ENCODE data around the gene LHFPL6.

Gene LHFPL6

DNA sequence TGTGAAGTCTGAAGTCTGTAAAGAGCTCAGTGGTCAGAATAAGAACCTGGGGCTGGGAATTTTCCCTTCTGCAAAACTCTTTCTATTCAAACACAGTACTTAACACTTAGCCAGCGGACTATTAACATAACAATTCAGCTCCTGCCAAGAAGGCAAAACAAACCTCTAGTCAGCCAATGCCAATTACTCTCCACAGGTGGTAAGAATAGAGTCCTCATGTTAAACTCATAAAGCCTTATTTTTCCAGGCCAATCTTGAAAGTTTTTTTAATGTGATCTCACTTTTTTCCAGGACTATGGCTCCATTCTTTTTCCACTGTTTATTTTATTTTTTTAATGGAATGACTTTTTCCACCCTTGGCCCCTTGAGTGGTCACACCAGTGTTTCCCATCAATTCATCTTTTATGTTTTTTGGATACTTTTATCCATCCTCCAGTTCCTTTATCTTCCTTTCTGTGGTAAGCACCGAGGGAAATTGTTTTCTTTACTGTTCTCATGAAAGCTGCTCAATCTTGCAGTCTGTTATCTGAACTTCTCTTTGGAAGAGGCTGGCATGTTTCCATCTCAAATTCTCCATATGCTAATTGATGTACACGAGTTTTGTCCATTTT is 217.3 kb downstream of the LHFPL6 start:
- H3K27ac Mint-ChIP-seq = no peak overlapping the region
- no peaks in the 10 kb centered on the region for H3K4me1 Mint-ChIP-seq (ENCODE audit: low read depth)
- no peak for DNase-seq
- no peaks in the 10 kb centered on the region for H3K9me3 Mint-ChIP-seq
- H3K27me3 Mint-ChIP-seq = peaks cover 10% of the 10 kb centered on the region
- no peaks in the 10 kb centered on the region for H3K36me3 Mint-ChIP-seq (ENCODE audit: low read depth)
- no peak overlapping the region for H3K4me3 Mint-ChIP-seq

DNA sequence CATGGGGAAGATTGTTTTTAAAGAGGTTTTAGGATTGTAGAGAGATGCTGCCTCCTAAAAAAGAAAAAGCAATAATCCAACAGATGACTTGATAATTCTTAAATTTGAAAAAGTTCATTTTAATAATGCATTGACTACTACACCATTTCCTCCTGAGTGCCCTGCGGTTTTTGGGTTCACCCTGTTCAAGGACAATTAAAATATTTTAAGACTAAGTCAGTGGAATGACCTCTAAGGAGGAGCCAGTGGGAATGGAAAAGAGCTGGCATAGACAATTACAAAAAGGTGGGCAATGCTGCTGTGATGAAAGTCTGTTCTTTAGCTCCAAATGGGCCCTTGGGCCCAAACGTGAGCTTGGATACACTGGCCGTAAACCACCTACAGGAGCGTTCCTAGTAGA is 217.8 kb downstream of the LHFPL6 start:
- Mint-ChIP-seq H3K36me3 (ENCODE audit: low read depth) (no peaks in the 10 kb centered on the region), H3K9me3 (no peaks in the 10 kb centered on the region)
- no peak for DNase-seq

DNA sequence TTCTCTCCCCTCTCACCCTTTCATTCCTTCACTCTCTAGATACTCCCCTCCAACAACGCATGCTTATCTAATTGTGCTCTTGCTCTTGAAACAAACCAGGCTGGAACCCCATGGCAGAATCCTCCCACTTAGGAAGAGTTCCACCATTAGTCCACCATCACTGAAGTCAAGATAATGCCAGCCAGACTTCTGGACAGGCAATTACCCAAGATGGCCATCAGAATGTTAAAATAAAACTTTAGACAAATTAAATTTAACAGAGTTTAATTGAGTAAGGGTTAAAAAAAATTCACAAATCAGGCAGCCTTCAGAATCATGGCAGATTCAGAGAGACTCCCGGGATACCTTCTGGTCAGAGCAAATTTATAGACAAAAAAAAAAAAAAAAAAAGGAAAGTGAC is 221.5 kb downstream of the LHFPL6 start:
- H3K36me3 Mint-ChIP-seq (ENCODE audit: low read depth) = no peaks in the 10 kb centered on the region
- no peaks in the 10 kb centered on the region for H3K4me1 Mint-ChIP-seq (ENCODE audit: low read depth)
- H3K9me3 Mint-ChIP-seq = no peaks in the 10 kb centered on the region
- no peak for DNase-seq
- no peak overlapping the region for H3K27ac Mint-ChIP-seq
- H3K4me3 Mint-ChIP-seq = no peak overlapping the region
- H3K27me3 Mint-ChIP-seq = peaks cover 4% of the 10 kb centered on the region

More for the DNA sequence above, 217.8 kb downstream of the LHFPL6 start:
- peaks cover 10% of the 10 kb centered on the region for H3K27me3 Mint-ChIP-seq
- H3K4me1 Mint-ChIP-seq (ENCODE audit: low read depth) = no peaks in the 10 kb centered on the region
- no peak overlapping the region for H3K4me3 Mint-ChIP-seq
- H3K27ac Mint-ChIP-seq = no peak overlapping the region

DNA sequence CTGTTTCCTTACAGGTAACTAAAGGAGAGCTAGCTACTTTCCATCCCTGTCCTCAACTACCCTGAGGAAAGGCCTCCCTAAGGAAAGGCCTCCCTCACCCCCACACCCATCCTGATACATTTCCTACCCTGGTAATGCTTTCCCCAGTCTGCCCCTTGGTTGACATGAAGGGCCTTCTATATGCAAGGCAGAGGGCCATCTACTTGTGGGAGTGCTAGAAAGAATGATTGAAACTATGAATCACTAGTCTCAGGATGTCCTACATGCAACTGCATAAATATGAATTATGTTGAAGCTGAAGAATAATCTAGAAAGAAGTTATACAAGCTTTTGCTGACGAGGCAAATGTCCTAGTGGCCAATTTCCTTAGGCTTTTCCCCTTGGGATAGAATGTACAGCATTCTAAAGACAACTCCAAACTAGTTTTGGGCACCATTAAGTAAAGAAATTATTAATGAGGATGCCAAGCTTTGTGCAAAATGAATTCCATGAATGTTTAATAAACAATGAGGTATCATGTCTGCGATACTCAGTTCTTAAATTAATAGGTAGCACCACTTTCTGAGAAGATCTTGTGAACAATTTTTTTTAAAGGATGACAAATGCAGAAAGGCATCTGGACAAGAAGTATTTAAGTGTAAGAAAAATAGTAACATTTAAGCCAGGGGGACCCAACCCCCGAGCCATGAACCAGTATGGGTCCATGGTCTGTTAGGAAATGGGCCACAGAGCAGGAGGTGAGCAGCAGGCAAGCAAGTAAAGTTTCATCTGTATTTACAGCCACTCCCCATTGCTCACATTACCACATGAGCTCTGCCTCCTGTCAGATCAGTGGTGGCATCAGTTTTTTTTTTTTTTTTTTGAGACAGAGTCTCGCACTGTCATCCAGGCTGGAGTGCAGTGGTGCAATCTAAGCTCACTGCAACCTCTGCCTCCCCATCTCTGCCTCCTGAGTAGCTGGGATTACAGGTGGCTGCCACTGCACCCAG is 223.0 kb downstream of the LHFPL6 start:
- Mint-ChIP-seq H3K4me3 (no peak overlapping the region), H3K9me3 (no peaks in the 10 kb centered on the region), H3K27me3 (peaks cover 3% of the 10 kb centered on the region), H3K4me1 (ENCODE audit: low read depth) (no peaks in the 10 kb centered on the region), H3K27ac (no peak overlapping the region), H3K36me3 (ENCODE audit: low read depth) (no peaks in the 10 kb centered on the region)
- no peak for DNase-seq

DNA sequence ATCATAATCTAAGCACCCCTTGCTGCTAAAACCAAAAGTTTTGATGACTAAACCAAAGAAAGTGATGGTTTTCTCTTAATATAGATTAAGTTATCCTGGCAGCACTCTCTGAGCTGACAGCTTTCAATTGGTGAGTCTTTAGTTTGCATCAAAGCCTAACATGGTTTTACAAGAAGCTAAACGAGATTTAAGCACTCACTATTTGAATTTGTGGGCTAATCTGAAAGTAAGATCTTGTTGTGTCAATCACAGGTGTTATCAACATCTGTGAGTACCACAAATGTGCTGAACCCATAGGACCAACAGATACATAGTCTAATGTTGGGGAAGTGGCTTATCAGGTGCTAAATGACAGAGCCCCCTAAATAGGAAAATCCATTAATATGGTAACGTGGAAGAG is 223.9 kb downstream of the LHFPL6 start:
- Mint-ChIP-seq H3K36me3 (ENCODE audit: low read depth) (no peaks in the 10 kb centered on the region), H3K4me1 (ENCODE audit: low read depth) (no peaks in the 10 kb centered on the region), H3K27me3 (peaks cover 3% of the 10 kb centered on the region), H3K9me3 (no peaks in the 10 kb centered on the region), H3K27ac (no peak overlapping the region), H3K4me3 (no peak overlapping the region)
- no peak for DNase-seq

DNA sequence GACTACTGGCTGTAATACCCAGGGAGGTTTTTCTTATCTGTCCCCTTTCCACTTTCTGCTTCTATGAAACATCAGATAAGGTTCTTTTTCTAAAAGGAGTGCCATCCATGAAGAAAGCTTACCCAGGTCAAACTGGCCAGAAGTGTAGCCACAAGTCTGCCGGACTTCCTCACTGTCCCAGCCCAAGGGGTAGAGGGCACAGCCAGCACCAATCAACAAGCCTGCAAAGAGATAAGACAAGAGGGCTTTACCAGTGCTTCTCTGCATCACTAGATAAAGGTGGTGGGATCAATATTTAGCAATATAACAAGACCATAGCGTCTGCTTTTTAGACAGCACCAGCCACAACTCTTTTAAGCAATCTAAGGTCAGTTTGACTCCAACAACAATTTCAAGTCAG is 224.7 kb downstream of the LHFPL6 start:
- H3K27me3 Mint-ChIP-seq = peaks cover 3% of the 10 kb centered on the region
- H3K27ac Mint-ChIP-seq = no peak overlapping the region
- DNase-seq = no peak
- H3K4me1 Mint-ChIP-seq (ENCODE audit: low read depth) = no peaks in the 10 kb centered on the region
- H3K36me3 Mint-ChIP-seq (ENCODE audit: low read depth) = no peaks in the 10 kb centered on the region
- no peak overlapping the region for H3K4me3 Mint-ChIP-seq
- no peaks in the 10 kb centered on the region for H3K9me3 Mint-ChIP-seq

DNA sequence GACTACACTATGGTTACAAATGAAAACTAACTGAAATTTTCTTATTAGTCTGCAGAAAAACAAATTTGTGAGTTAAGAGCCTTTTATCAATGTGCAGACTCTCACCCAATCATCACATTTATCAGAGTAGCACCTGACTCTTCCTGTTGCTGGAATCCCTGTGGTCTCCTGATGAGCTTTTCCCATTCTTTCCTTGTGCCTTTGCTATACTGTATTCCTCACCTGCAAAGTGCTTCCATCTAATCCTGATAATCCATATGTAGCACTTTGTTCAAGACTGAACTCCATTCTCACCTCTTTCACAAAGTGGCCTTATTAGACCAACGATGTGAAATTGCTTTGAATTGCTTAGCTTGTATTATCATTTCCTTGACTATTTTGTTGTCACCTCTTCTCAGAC is 225.3 kb downstream of the LHFPL6 start:
- H3K4me3 Mint-ChIP-seq = no peak overlapping the region
- H3K4me1 Mint-ChIP-seq (ENCODE audit: low read depth) = no peaks in the 10 kb centered on the region
- no peaks in the 10 kb centered on the region for H3K27me3 Mint-ChIP-seq
- H3K36me3 Mint-ChIP-seq (ENCODE audit: low read depth) = no peaks in the 10 kb centered on the region
- no peak overlapping the region for H3K27ac Mint-ChIP-seq
- no peak for DNase-seq
- H3K9me3 Mint-ChIP-seq = no peaks in the 10 kb centered on the region

DNA sequence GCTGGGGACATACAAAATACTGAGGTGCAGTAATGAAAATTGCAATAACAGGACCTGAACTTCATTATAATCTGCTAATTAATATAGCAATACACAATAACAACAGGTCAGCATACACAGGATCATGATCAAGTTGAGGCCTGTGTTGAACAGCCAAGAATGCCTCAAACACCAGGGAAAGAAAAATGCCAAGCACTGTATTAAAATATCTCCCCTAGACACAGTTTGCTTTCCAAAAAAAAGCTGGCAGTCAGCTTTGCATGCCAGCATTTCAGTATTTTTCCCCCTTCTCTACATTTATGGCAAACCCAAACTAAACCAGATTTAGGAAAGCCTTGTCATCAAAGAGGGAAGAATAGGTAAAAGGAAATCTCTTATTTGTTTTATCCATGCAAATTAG is 226.9 kb downstream of the LHFPL6 start:
- Mint-ChIP-seq H3K9me3 (no peaks in the 10 kb centered on the region), H3K27ac (no peak overlapping the region), H3K36me3 (ENCODE audit: low read depth) (no peaks in the 10 kb centered on the region), H3K4me3 (no peak overlapping the region), H3K27me3 (no peaks in the 10 kb centered on the region), H3K4me1 (ENCODE audit: low read depth) (no peaks in the 10 kb centered on the region)
- no peak for DNase-seq

DNA sequence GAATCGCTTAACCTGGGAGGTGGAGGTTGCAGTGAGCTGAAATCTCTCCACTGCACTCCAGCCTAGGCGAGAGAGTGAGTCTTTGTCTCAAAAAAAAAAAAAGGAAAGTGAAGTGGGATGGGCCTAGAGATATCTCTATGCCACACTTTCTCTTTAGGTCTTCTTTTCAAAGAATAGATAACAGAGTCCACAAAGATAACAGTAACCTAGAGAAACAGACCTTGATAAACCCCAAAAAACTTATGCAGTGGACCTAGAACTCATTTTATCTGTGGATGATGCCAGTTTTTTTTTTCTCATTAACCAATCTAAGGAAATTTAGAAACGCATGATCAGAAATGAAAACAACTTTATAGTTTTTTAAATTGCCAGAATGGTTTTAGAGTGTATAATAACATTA is 227.4 kb downstream of the LHFPL6 start:
- DNase-seq = no peak
- Mint-ChIP-seq H3K4me1 (ENCODE audit: low read depth) (no peaks in the 10 kb centered on the region), H3K4me3 (no peak overlapping the region), H3K27me3 (no peaks in the 10 kb centered on the region), H3K9me3 (no peaks in the 10 kb centered on the region), H3K27ac (no peak overlapping the region), H3K36me3 (ENCODE audit: low read depth) (no peaks in the 10 kb centered on the region)

DNA sequence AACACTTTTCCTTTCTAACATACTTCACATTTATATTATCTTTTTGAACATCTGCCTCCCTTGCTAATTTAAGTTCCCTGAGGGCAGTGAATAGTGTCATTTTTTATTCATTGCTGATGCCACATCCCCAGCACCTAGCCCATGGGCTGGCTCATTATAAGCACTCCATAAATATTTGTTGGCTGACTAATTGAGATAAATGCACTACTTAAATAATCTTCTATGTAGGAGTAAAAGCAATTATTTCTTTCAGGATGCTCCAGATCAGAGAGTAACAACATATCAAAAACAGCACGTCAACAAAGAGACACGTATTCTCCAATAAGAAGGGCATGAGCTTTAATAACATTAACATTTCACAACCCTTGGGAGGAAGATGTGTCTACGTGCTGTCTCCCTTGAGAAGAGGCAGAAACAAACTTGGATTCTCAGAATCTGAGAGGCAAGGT is 228.2 kb downstream of the LHFPL6 start:
- Mint-ChIP-seq H3K27me3 (no peaks in the 10 kb centered on the region), H3K4me1 (ENCODE audit: low read depth) (no peaks in the 10 kb centered on the region), H3K27ac (no peak overlapping the region), H3K36me3 (ENCODE audit: low read depth) (no peaks in the 10 kb centered on the region), H3K4me3 (no peak overlapping the region), H3K9me3 (no peaks in the 10 kb centered on the region)
- no peak for DNase-seq

DNA sequence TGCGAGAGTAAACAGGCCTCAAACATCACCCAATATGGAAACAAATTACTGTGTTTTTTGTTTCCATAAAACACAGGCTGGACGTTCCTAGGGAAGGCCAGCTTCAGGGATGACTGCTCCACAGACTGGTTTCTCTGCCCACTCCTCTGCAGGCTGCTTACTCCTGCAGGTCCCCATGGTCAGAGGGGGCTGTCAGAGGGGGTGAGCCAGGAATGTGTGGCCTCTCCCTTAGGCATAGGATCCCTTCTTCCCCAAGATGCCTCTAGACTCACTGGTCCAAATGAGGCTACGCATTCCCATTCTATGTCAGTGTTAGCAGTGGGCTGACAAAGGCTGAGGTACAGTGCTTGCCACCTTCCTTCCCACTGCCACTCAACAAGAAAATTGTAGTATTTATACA is 229.8 kb downstream of the LHFPL6 start:
- Mint-ChIP-seq H3K27ac (no peak overlapping the region), H3K9me3 (no peaks in the 10 kb centered on the region), H3K4me3 (no peak overlapping the region), H3K36me3 (ENCODE audit: low read depth) (no peaks in the 10 kb centered on the region), H3K4me1 (ENCODE audit: low read depth) (no peaks in the 10 kb centered on the region), H3K27me3 (no peaks in the 10 kb centered on the region)
- DNase-seq = no peak

DNA sequence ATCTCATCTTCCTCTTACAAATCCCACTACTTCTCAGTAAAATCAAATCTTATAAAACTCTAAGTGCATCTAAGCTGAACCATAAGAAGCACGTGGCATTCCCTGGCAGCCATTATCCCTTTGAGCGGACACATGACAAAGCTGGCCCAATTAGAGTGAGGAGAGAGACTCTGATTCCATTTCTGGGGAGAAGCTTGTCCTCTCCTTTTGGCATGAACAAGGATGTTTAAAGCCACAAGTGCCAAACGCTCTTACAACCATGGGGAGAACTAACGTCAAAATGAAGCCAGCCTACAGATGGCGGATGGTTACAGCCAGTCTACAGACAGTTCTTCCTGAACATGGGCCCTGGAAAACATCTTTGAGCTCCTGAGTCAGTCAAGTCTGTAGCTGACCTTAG is 231.3 kb downstream of the LHFPL6 start:
- DNase-seq = no peak
- no peaks in the 10 kb centered on the region for H3K9me3 Mint-ChIP-seq
- H3K27ac Mint-ChIP-seq = no peak overlapping the region
- no peaks in the 10 kb centered on the region for H3K4me1 Mint-ChIP-seq (ENCODE audit: low read depth)
- no peak overlapping the region for H3K4me3 Mint-ChIP-seq
- no peaks in the 10 kb centered on the region for H3K36me3 Mint-ChIP-seq (ENCODE audit: low read depth)
- peaks cover 12% of the 10 kb centered on the region for H3K27me3 Mint-ChIP-seq

DNA sequence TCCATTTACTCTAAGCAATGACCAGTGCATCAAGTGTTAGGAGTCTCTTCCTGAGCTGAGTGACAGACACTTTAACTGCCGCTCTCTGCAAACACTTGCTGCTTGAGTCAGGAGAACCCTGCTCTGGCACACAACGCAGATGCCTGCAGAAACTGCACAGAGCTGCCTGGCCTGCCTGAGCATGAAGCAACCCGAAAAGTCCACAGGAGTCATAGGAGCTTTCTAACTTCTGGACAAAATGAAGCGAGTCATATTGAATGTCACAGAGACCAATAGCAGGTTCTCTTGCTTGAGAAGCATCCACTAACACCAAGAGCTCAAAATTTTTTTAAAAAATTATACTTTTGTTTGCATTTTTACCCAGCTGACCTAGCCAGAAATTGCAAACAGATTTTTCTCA is 232.4 kb downstream of the LHFPL6 start:
- Mint-ChIP-seq H3K27ac (no peak overlapping the region), H3K4me1 (ENCODE audit: low read depth) (no peaks in the 10 kb centered on the region), H3K4me3 (no peak overlapping the region), H3K36me3 (ENCODE audit: low read depth) (no peaks in the 10 kb centered on the region), H3K27me3 (peaks cover 21% of the 10 kb centered on the region), H3K9me3 (no peaks in the 10 kb centered on the region)
- DNase-seq = no peak

DNA sequence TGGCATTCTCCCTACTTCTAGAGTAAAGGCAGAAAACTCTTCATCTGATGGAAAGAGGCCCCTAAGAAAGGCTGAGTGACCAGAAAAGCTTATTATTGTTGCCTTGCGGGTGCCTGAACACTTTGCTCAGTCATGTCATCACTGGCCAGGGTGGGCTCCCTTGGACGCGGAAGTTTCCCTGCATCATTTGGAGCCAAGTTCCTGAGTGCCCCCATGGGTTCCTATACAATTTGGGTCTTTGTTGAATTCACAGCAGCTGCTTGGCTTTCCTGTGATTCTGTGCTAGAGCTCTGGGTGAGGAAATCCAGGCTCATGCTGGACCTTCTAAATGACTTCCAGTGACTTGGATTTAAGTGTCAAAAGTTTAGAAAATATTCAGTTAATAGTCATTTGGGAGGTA is 232.9 kb downstream of the LHFPL6 start:
- DNase-seq = no peak
- no peak overlapping the region for H3K4me3 Mint-ChIP-seq

DNA sequence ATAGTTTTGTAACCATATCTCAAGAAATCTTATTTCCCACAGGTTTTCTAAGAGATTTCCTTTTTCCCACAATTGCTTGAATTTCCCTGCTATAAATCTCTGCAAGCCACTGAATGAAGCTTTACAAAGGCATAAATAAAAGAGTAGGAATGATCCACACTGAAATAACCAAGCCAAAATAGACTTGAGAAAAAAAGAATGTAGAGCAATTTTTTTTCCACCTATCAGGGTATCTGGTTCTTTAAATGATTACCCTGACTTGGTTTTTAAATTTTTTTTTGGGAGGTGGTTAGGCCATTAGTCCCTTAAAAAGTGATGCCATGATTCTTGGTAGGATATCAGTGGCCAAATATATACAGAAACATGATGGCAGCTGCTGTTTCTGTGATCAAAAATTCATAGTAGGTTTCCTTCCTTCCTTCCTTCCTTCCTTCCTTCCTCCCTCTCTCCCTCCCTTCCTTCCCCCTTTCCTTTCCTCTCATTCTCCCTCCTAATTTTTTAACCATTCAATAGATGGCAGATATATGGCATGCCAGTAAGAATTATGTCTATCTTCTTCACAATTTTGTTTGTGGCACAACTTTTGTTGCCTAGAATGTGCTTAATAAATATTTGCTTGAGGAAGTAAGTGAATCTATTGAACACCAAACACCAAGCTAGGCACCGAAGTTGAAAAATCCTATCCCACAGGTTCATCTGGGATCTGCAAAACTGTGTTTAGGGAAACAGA is 233.7 kb downstream of the LHFPL6 start:
- Mint-ChIP-seq H3K27ac (no peak overlapping the region), H3K27me3 (peaks cover 28% of the 10 kb centered on the region), H3K4me1 (ENCODE audit: low read depth) (no peaks in the 10 kb centered on the region), H3K9me3 (no peaks in the 10 kb centered on the region), H3K4me3 (no peak overlapping the region), H3K36me3 (ENCODE audit: low read depth) (no peaks in the 10 kb centered on the region)
- DNase-seq = no peak

More for the DNA sequence above, 232.9 kb downstream of the LHFPL6 start:
- H3K27me3 Mint-ChIP-seq = peaks cover 27% of the 10 kb centered on the region
- no peaks in the 10 kb centered on the region for H3K36me3 Mint-ChIP-seq (ENCODE audit: low read depth)
- no peaks in the 10 kb centered on the region for H3K4me1 Mint-ChIP-seq (ENCODE audit: low read depth)
- no peak overlapping the region for H3K27ac Mint-ChIP-seq
- no peaks in the 10 kb centered on the region for H3K9me3 Mint-ChIP-seq
